Activated CD8-positive, alpha-beta memory T cell treated with anti-CD3 and anti-CD28 coated beads, Interleukin-2, amount 50 U/mL, for 1 hour (primary cell): ENCODE data around the gene CCND1.
"Not testable (repeated sequence)": the region's sequence is repeated elsewhere in the genome, so short reads cannot be mapped to it uniquely, and the experiment has no call there.

Source experiments
- DNase-seq: peaks from one replicate; pipeline ENCODE4 v3.0.0-alpha.2; 2020; ENCODE audit errors: extremely low read depth

Gene CCND1

DNA sequence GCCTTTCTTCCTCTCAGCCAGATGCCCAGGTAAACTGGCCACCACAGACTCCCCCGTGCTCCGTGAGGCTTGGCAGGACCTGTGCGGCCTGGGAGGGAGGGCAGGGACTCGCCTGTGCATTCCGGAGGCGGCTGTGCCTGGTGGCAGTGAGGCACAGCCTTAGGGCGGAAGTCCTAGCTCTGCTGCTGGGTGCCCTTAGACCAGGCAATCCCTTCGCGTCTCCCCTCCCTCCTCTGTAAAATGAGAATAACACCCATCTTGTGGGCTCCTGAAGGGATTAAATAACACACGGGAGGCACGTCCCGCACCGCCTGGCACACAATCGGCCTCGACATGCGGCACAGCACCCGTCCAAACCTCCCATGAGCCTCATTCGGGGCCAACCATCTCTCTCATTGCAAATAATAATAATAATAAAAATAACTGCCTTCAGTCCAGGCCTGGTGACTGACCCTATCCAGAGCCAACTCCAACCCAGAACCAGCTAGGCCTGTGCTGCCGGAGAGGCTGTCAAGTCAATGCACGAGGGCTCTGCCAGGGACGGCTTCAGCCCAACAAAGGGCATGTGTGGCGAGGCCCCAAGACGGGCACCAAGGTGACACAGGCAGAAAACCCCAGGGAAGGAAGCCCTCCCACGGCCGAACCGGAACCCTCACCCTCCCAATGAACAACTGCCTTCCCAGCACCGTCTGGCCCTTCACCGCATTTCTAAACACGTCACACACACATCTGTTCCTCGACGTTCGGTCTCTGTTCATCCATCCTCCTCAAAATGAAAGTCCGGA lies 26.0 kb downstream of the CCND1 start:
- DNase-seq = no peak

DNA sequence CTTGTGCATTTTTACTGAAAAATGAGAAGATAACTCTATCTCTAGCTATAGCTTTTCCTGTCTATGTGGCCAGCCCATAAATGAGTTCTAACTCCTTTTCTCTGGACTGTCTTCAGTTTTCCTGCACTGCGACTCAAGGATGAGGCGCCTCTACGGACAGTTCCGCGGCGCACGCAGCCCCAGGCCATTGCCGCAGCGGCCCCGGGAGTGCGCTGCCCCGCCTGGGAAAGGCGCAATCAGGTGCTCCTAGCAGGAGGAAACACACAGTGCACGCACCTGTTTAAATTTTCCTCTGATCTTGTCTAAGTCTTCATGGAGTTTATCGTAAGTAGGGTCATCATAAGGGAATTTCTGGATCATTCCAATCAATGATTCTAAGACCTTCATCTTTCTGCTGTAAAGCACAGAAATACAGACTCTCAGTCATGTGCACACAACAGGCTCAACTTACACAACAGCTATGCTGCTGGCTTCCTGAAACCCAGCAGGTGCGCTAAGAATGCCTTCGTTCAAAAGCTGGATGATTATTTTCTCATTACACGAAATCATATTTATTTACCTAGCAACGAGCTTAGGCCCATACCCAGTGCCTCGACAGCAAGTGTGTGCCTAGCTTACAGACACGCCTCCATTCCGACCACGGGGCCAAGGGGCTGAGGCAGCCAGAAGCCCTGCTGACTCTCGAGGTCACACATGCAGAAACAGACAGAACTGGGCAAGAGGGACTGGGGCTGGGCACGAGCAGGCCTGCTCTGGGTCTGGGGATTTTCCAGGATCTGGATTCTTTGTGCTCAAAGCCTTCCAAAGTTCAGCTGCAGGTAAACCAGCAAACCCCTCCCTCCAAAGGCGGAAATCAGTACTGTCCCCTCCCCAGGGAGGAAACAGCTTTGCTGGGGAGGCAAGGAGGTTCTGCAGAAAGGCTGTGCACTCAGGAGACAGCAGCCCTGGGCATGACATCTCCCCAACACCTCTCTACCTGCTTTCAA lies 27.0 kb downstream of the CCND1 start:
- DNase-seq = no peak

DNA sequence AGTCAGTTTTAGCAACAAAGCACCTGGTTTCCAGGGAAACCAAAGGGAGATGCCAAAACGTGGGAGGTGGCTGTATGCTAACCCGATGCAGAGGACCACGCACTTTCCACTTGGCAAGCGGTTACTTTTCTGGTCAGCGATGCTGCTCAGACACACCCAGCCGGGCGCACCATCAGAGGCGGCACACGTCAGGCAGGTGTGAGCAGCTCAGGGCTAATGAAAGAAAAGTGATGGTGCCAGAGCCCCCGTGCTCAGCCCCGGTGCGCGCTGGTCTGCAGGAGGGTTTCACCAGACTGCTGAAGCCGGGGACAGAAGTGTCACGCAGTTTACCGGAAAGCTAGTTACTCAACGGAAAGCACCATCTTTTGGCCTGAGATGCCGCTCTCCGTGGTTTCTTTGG lies 28.5 kb downstream of the CCND1 start:
- no peak for DNase-seq

DNA sequence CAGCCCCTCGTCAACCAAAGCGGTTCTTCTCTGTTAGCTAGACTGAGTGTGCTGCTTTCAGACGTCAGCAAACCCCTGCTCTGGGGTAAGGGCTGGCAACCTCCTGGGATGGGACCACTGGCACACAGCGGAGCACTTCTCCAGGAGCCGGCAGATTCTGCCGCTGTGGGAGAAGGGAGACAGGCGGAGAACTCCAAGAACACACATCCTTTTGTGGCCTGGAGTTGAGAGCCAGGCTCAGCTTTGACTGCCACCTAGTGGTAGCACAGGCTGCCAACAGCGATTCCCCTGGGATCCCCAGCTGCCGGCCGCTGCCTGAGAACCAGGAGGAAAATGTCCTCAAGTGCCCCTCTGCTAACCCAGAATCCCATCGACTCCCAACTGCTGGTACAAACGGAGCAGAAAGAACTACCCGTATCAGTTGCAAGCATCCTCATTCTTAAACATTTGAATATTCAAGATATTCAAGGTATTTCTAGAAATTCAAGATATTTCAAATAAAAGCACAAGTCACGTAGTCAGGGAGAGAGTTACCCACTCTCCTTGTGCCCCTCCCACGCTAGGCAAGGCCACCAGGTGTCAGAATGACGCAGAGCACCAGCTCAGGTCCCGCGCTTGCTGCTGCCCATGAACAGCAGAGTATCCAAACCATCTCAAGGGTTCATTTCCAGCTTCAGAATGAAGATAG lies 29.3 kb downstream of the CCND1 start:
- DNase-seq = no peak

DNA sequence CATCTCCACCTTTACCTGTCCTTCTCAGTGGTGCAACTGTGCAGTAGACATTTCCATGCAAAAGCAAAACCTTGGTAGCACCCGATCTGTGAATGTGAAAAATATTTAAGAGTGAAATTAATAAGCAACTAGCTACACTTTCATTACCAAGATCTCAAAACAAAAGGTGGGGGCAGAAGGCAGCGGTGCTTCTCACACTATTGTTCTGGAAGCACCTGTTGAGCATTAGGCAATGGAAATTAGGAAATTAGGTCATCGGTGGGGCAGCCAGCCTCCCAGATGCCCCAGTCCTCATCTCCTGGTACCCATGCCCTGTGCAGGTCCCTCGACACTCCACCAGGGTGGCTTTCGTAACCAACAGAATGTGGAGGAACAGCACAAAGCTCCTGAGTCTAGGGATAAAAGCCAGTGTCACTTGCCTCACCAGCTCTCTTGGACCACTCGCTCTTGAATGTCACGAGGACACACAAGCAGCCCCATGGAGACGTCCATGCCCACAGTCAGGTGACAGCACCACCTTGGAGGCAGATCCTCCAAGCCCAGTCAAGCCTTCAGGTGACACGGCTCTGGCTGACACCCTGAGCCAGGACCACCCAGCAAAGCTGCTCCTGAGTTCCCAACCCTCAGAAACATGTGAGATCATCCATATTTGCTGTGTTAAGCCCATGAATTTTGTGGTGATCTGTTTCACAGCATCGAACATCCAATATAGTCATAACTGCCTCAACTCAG lies 30.9 kb downstream of the CCND1 start:
- DNase-seq = no peak

DNA sequence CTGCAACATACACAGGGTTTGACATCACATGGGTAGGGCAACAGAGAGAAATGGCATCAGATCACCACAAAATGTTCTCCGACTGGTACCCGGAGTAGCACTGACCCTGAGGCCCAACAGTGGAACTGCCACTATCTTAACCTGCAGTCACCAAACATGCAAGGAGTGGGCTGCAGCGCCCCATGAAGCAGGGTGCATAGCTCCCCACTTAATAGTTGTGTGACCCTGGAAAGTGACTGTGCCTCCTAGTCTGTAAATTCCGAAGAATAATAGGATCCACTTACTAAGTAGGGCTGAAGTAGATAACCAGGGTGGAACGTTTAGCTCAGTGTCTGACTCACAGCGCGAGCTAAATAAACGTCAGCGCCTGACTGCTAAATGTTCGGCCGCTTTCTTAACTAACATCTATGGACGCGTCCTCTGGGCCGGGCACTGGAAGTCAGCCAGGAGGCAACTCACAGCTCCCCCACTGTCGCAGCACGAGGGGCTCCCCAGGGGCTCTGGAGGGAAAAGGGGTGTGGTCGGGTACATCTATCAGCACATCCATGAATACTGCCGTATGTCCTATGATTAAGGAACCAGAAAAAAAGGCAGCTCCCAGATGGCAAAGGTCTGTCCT lies 33.4 kb downstream of the CCND1 start:
- no peak for DNase-seq

DNA sequence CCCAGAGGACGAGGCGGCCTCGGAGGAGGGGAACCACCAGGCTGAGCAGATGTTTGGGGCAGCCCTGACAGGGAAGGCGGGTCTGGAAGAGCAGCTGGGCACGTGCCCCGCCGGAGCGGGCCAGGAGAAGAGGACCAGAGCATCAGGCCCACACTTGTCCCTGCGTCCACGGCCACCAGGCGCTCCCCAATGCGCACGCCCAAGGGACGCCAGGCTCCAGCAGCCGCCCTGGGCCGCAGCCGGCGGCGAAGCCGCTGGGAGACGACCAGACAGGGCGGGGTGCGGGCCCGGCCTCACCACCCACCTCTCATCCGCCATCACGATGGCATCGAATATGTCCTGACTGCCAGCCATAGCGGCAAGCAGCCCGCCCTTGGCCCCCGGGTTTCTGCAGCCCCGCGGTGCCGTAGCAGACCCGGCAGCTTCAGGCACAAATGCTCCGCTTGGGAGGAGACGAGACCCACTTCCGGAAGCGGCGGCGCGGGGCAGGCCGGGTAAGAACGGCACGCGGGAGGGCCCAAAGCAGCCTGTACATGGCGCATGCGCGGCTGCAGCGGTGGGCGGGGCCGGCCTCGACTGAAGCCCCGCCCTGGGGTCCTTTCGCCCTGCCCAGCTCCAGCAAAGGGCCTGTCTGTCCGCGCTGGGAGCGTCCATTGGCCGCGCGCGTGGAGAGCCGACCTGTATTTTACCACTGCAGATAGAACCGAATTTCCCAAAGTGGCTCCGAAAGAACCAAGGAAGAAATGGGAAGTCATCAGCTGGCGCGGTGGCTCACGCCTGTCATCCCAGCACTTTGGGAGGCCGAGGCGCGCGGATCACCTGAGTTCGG lies 34.1 kb downstream of the CCND1 start, which contains the start of gene LTO1:
TSS of gene LTO1 (minus strand) at position 468 of the 829 bp plus-strand sequence. CDS start at position 354, 114 bp downstream.
- DNase-seq = peak; percentile 81

DNA sequence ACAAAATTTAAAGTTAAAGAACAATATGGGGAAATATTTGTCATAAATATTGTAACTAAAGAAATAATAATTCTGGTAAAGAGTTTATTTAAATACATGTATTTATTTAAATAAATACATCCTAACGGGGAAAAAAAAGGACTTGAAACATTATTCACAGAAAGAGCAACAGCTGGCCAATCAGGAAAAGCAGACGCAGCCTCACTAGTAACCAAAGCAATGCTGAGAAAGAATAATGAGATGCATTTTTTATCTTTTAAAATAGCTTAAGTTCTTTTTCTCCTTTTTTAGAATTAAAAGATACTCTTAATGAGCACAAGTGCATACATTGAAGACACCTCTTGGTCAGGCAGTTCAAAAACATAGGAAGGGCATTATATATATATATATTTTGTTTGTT lies 36.8 kb downstream of the CCND1 start:
- no peak for DNase-seq

DNA sequence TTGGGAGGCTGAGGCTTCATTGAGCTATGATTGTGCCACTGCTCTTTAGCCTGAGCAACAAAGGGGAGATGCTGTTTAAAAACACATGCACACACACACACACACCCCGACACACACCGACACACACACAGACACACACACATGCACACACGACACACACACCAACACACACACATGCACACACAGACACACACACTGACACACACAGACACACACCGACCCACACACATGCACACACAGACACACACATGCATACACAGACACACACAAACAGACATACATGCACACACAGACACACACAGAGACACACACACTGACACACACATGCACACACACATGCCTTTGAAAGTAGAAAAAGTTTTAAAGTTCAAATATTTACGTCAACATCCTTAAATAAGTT lies 39.7 kb downstream of the CCND1 start:
- DNase-seq = no peak

DNA sequence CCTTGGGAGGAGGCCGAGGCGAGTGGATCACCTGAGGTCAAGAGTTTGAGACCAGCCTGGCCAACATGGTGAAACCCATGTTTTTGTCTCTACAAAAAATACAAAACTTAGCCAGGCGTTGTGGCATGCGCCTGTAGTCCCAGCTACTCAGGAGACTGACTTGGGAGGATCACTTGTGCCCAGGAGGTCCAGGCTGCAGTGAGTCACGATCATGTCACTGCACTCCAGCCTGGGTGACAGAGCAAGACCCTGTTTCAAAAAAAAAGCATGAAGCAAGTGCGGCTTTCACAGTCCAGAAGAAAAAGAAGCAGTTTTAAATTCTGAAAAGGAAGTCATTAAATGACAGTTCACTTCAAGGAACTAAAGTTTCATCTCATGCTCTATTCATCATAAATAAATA lies 41.3 kb downstream of the CCND1 start:
- DNase-seq = no peak

DNA sequence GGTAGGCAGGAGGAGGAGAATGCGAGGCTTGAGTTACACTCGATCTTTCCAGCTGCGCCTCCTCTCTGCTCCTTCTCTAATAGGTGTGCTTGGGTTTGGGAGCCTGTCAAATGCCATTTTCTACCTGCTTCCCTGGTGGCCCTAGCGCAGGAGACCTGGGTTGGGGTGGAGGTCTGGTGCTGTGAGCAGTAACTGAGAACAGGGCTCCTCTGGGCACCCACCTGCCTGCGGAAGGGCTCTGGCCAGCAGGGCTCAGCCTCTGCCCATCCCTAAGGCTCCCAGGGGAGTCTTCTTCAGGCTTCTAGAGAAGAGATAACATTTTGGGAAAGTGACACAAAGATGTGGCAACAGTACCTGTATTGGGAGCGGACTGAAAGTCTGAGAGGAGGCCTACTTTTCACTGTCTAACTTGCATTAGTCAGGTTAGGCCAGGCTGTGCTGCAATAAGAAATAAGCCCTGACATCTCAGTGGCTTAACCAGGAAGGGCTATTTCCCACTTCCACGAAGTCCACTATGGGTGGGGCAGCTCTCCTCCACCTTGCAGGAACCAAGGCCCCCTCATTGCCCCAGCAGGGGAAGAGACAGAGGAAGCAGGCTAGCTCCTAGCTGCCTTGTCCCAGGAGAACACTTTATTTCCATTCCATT lies 41.8 kb downstream of the CCND1 start:
- no peak for DNase-seq

DNA sequence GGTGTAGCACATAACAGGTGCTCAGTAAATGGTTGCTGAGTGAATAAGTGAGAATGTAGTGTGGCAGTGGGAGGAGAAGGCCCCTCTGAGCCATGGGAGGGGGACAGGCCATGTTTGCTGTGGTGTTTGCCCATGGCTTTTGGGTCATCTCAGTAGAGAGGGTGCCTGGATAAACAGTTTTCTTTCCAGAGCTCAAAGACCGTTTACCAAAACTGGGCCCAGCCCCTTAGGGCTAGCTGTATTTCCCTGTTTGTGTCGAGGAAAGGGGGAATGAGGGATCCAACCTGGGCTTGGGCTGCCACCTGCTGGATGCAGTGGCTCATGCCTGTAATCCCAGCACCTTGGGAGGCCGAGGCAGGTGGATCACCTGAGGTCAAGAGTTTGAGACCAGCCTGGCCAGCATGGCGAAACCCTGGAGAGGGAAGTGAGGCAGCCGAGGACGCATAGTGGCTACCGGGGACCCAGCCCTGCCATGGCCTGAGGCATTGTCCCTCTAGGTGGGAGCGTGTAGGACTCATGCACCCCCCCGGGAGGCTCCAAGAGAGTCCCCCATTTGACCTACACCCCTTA lies 42.9 kb downstream of the CCND1 start:
- no peak for DNase-seq

DNA sequence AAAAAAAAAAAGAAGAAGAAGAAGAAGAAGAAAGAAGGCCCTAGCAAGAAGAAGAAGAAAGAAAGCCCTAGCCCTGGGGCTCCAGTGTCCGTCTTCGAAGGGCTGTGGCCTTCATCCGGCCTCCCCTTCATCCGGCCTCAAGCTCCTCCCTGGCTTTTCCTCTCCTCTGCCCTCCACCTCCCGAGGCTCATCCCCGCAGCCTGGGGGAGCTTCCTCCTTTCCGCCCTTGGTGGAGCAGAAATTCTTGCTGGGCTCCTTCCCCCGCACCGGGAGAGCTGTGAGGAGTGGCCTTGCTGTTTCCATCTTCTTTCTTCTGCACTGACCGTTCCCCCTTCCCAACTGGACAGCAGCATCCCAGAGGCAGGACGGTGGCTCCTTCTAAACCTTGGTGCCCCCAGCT lies 43.7 kb downstream of the CCND1 start:
- no peak for DNase-seq

DNA sequence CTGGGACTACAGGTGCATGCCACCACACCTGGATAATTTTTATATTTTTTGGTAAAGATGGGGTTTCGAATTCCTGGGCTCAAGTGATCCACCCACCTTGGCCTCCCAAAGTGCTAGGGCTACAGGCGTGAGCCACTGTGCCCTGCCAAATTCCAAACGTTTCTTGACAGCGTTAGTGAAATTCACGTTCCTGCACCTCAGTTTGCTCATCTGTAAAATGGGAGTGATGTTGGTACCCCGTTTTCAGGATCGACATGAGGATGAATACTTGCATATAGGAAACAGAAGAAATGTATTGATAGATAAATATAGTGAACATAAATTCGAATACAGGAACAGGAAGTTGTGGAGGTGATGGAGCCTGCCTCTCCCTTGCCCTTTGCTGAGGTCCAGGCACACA lies 44.4 kb downstream of the CCND1 start:
- no peak for DNase-seq

DNA sequence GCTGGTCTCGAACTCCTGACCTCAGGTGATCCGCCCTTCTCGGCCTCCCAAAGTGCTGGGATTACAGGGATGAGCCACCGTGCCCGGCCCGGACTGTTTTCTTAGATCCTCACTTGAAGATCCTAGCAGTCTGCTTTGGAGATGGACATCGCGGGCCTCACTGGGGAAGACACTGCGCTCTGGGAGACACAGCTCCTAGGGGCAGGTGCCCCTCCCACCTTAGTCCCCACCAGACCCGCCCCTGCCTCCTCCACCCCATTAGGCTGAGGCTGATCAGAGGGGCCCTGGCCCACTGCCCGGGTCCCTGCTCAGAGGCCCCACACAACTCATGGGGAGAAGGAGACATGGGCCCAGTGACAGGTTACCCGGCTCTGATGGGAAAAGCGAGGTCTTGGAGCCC lies 45.5 kb downstream of the CCND1 start:
- no peak for DNase-seq

DNA sequence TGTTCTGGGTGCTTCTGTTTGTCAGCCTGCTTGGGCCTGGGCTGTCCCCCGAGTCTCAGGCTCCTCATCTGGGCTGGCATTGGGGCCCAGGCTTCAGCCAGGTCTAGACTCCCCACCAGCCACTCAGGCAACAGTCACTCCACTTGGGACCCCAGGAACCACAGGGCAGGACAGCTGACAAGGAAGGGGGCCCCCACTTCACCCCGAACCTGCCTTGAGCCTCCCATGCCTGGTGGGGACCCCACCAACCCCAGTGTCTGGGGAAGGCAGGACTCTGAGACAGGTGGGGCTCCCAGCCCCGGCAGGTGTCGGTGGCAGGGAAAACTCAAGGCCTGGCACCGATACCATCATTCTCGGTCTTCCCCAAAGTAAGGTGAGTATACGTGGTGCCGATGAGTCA lies 45.9 kb downstream of the CCND1 start:
- no peak for DNase-seq

DNA sequence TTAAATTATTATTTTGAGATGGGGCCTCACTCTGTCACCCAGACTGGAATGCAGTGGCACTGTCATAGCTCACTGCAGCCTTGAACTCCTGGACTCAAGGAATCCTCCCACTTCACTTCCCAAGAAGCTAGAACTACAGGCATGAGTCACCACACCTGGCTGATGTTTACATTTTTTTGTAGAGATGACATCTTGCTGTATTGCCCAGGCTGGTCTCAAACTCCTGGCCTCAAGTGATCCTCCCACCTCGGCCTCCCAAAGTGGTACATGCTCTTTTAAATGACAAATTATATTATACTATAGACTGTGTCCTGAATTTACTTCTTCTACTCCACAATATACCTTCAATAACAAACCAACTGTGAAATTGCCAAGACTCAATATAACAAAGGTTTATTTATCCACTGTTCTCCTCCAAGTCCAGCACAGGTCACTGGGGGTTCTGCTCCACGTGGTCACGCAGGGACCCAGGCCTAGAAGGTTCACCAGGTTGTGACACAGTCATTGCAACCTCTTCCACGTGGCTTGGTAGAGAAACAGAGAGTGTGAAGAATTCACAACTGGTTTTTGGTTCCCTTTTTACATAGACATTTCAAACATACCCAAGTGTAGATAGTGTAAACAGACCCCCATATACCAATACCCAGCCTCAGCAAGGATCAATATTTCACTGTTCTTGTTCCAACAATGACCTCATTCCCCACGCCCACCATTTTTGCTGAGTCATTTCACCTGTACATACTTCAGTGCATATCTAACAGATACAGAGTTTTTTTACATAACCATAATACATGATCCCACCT lies 47.2 kb downstream of the CCND1 start:
- DNase-seq = not testable (repeated sequence)
